ENCODE results near the gene PLEKHA6.

DNA sequence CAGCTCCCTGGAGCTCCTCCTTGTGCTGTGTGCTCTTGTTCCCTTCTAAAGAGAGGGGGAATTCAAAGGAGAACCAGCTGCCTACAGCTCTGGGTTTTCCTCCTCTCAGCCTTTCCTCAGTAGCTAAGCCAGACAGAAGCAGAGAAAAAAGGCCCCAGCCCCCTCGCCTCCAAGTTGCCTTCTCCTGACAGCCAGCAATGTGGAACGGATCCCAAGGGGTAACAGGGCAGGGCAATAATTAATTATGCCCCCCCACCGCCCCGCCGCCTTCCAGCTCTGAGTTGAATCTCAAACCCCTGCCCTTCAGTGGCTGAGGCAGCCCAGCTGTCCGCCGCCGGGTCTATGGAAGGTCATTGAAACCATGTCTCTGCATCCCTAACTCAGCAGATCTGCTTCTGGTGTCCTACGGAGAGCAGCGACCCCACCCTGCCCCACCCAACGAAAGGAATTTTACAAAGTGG, 76.9 kb downstream of the PLEKHA6 start:
- TF ChIP-seq, protein P1, sequence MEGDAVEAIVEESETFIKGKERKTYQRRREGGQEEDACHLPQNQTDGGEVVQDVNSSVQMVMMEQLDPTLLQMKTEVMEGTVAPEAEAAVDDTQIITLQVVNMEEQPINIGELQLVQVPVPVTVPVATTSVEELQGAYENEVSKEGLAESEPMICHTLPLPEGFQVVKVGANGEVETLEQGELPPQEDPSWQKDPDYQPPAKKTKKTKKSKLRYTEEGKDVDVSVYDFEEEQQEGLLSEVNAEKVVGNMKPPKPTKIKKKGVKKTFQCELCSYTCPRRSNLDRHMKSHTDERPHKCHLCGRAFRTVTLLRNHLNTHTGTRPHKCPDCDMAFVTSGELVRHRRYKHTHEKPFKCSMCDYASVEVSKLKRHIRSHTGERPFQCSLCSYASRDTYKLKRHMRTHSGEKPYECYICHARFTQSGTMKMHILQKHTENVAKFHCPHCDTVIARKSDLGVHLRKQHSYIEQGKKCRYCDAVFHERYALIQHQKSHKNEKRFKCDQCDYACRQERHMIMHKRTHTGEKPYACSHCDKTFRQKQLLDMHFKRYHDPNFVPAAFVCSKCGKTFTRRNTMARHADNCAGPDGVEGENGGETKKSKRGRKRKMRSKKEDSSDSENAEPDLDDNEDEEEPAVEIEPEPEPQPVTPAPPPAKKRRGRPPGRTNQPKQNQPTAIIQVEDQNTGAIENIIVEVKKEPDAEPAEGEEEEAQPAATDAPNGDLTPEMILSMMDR (IDR thresholded peaks at IDR 0.05) = no peak
- TF ChIP-seq POLR2A (IDR thresholded peaks at IDR 0.05) = no peak

All from testis (tissue), 2 donors.